Fibroblast of skin of left quadriceps (primary cell): ENCODE measurements around the gene MDGA2.
"Not testable (repeated sequence)": the region's sequence is repeated elsewhere in the genome, so short reads cannot be mapped to it uniquely, and the experiment has no call there.

Experiments used
- DNase-seq, 2 experiments: peaks; one replicate each; pipeline ENCODE4 v3.0.0-alpha.2; 2013; ENCODE audit warnings: low read depth in 2 of 2

MDGA2 gene

GRCh38 chr14:47624126-47624525, 51.3 kb downstream of the MDGA2 start:
- not testable (repeated sequence) for DNase-seq

GRCh38 chr14:47619392-47619791, 56.0 kb downstream of the MDGA2 start:
- DNase-seq: no peak

- DNase-seq: no peak
These were observed 68.8 kb downstream of the MDGA2 start for GRCh38 chr14:47606566-47606965.

DNA sequence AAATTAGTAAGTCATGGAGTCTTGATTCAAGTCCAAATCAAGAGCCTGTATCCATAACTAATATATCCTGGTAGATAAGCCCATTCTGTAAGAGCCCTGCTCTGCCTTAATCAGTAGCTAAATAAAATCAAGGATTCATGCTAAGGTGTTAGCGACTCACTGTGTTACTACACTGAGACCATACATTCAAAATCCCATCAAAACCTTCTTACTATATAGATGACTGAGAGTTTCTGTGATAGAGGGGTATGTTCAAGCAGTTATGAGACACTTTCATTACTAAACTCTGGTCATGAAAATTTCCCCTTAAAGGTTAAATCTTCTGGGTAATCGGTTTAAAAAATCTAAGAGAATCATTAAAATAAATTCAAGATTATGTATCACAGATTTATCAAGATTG, 78.5 kb downstream of the MDGA2 start:
- DNase-seq: no peak

- DNase-seq: no peak
These were observed 79.2 kb downstream of the MDGA2 start for GRCh38 chr14:47596232-47596631.

DNA sequence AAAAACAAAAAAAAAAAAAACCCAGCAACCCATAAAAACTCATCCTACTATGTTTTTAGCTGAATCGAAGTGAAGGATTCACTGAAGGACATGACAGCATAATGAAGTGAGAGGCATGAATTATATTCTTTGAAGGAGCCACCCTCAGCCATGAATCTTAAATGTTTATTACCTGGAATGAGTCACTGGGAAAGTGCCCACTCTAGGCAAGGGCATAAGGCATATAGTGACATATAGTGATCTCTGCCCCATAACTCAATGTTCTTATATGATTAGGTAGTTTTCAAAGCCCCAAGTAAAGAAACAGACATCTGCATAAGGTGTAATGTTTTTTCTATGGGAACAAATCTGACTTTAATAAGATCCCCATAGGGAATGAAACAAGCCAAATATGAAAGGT, 79.9 kb downstream of the MDGA2 start:
- DNase-seq: no peak

- no peak for DNase-seq
These were observed 84.5 kb downstream of the MDGA2 start for GRCh38 chr14:47590767-47591495.

DNA sequence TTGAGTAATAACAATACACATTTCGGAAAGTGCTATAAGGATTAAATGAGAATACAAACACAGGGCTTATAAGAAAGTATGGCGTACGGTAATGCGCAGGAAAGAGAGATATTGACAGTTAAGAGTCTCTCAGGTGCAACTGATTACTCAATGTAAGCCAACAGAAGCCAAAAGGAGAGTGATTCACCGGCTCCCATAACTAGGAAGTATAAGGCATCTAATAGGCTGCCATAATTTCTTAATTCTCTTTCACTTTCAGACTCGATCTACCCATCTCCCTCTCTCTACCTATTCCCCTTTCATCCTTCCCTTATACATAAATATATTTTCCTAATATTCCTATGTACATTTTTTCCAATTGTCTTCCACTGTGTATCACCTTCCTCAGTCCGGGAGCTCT, 90.0 kb downstream of the MDGA2 start:
- no peak for DNase-seq

DNA sequence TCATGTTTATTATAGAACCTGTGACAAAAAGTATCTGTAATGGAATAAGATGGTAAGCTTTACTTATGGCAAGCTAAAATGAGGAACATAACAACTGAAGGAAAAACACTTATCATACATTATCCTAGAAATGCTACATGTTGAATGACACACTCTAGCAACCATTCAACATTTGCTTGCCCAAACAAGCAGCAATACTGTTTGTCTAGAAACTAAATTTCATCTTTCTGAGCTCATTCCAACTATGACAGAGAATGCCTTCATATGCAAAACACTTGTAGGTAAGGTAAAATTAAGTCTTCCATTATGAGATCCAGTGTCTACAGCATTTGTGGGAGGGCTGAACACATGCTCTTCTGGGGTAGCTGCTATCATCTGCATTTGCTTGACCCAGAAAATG, 108.1 kb downstream of the MDGA2 start:
- no peak for DNase-seq

- no peak for DNase-seq
These were observed 117.5 kb downstream of the MDGA2 start for GRCh38 chr14:47557894-47558293.

DNA sequence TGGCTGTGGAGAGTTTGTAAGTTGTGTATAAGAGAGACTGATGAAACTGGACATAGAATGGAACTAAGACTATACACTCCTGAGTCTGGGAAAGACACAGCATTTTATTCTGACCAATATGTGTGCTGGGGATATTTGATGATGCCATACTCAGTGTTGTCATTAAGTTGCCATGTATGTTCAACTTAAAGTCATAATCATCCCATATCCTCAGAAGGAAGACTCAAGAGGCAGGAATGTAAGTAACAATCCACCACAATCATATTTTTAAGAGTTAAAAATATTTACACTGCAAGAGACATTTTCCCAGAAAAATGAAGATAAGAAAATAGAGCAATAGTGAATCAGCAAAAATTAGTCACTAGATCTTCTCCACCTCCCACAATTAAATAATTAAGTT, 120.1 kb downstream of the MDGA2 start:
- no peak for DNase-seq

DNA sequence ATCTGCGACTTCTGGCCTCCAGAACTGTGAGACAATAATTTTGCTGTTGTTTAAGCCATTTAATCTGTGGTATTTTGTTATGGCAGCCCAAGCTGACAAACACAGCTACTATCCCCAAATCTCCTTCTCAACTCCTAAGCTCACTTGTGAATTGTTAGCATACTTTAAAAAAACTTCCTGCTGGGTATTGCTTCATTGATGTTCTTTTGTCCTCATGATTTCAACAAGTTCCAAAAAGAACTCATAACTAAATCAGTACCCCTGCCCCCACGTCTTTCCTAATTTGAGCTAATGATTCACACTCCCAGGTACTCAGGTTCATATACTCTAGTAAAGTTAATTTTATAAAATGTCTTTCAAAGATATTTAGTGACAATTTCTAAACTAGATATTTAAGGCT, 125.5 kb downstream of the MDGA2 start:
- no peak for DNase-seq

GRCh38 chr14:47543459-47543858, 131.9 kb downstream of the MDGA2 start:
- no peak for DNase-seq

DNA sequence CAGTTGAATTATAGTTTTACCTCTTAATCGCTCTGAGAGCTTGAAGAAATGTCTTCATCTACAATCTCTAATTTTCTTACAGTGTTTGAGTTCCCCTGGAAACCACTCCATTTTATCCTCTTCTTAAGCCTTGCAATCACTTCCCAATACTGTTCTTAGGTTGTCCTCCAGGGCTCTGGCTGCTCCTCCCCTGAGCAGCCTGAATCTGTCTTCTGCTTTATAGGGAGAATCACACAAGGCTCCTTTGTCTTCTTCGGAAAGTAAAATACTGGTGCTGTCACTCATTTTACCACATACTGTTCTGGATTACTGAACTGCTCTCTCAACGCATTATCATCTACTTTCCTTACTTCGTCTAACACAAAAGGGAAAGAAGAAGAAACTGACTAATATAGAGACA, 133.7 kb downstream of the MDGA2 start:
- no peak for DNase-seq

DNA sequence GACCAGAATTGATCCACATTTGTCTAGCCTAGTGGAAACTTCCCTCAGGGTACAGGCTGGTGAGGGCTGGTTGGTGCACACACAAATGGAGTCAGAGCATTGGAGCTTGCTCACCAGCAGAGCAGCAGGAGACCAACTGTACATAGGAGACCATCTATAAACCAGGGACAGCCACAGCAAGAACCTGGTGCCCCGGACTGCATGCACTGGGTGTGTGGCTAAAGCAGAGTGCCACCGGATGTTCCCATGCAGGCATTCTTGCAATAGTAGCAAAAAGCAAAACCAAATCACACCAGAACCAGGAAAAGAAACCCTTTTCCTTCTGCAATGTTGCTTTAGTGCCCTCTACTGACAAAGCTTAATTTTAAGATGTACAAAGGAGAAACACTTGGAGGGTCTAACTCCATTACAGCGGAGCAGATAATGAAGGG, 136.4 kb downstream of the MDGA2 start:
- DNase-seq: peak in 1 of 2 experiments; percentile 1

DNA sequence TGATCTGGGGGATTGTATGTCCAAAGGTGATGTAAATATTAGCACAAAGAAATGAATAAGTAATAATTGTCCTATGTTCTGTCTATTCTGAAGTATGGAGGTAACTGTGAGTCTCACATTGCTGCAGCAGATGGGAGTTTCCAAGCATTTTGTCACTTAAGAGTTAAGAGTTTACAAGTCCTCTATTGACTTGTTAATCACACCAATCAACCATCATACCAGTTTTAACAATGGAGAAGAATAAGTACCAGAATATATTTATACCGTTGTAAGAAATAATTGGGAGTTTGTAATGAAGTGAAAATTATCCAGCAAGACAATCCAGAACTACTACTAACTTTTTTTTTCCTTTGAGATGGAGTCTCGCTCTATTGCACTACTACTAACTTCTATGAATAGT, 139.1 kb downstream of the MDGA2 start:
- DNase-seq: no peak

DNA sequence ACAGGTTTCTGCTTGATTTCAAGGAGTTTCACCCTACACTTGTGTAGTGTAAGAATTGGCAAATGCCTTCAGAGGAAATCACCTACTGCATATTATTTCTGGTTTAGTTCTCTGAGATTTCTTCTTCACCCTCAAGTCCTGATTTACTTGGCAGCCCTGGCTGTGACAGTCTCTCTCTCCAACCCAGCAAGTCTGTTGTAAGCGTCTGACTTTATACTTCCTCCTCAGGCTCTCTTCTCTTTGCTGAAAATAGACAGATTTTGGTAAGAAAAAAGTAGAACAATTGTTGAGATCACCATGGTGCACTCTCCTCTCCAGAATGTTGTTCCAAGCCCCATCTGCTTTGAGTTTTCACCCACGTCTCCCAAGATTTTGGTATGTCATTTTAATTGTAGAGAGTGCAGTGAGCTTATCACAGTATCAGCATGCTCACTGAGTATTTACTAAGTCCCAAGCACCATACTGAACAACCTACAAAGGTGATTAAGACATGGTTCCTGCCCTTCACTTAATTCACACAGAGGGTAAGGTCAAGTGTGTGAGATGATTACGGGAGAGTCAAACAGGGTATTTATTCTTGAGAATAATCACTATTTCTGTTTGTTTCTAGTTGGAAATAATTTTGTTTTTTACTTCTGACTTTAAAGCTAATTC, 148.7 kb downstream of the MDGA2 start:
- no peak for DNase-seq

DNA sequence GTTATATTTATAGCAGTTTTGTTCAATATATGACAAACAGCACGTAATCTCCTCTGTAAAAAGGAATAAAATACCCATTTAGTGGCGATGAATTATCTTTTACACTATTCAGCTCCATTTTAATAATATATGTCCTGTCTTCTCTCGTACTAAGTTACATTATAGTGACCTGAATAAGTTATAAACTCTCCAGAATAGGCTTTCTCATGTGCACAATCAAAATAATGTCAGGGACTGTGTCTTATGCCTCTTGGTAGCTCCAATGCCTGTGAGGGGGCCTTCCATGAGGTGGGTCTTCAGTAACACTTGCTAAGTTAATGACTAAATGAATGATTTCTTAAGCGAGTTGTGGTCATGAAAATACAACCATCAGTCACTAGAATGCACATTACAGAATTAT, 150.9 kb downstream of the MDGA2 start:
- DNase-seq: no peak

DNA sequence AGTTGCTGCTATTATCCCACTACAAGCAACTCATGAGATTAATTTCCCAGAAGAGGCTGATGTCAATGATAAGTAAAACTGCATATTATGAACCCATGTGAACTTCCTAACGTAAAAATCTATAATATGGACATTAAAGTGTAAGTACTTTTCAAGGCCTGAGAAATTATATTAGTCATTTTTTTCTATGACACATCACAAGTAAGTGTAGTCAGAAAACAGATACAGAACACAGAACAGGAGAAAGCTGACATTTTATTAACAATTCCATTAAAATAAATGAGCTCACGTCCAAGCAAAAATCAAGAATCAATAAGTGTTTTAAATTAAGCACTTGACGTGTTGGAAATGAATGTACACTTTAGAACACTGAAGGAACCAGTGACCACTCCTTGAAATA, 155.0 kb downstream of the MDGA2 start:
- no peak for DNase-seq

DNA sequence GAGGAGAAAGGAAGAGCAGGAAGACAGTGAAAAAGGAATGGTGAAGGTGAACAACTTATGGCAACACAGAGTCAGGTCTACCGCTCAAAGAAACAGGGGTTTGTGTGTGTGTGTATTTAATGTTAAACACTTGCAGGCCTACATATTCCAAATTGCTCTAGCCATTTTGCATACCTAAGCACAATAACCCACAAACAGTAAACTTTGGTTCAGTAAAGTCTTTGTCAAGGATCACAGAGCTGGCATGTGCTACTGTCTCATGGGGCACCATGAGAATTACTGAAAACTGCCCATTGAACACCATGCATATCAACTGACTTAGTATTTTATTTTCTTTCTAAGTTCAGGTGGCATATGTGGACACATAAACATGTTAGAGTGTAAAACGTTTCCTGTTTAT, 163.6 kb downstream of the MDGA2 start:
- no peak for DNase-seq

GRCh38 chr14:47509957-47510356, 165.4 kb downstream of the MDGA2 start:
- no peak for DNase-seq

DNA sequence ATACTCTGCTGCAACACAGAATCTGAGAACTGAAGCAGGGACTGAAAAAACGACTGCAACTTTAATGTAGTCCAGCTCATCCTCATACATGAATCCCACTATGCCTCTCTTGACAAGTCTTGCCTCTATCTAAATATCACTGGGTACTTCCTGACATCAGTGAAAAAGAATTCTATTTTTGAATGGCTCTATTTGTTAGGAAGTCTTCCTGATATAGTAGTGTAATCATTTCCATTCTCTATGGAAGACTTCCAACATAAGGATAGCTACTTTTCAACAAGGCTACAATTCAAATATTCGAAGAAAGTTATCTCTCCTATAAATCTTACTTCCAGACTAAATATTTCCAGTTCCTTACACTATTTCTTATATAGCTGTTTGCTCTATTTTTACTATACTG, 167.5 kb downstream of the MDGA2 start:
- DNase-seq: no peak

- no peak for DNase-seq
These were observed 175.0 kb downstream of the MDGA2 start for GRCh38 chr14:47500369-47500768.

- DNase-seq: no peak
These were observed 184.6 kb downstream of the MDGA2 start for GRCh38 chr14:47490766-47491165.
